ENCODE data around the gene HSDL1. TPM values are rescaled to one million over a fixed set of nuclear protein-coding genes. Genes with fewer than 3 reads are reported as not detected.
A peak's percentile ranks its signal among the peaks of the same experiment; 100 is the strongest.

The HSDL1 gene
- total RNA-seq, 1 donor from 2014 or later: 47.7 TPM

GRCh38 chr16:84137769-84138357 is 7.1 kb downstream of the HSDL1 start:
- H3K9me3 Mint-ChIP-seq (ENCODE audit: low read depth): no peaks in the 10 kb centered on the region
- H3K36me3 Mint-ChIP-seq (ENCODE audit: insufficient read depth): peaks cover 7% of the 10 kb centered on the region
- DNase-seq (ENCODE audit: low spot score, unreplicated experiment): no peak
- H3K27ac Mint-ChIP-seq: no peak overlapping the region
- TF ChIP-seq CTCF (IDR thresholded peaks at IDR 0.05; ENCODE audit: unreplicated experiment): no peak
- no peaks in the 10 kb centered on the region for H3K27me3 Mint-ChIP-seq
- peaks cover 24% of the 10 kb centered on the region for H3K4me1 Mint-ChIP-seq (ENCODE audit: low read depth)
- H3K4me3 Mint-ChIP-seq (ENCODE audit: low read depth): no peak overlapping the region

- peaks cover 24% of the 10 kb centered on the region for H3K4me1 Mint-ChIP-seq (ENCODE audit: low read depth)
- H3K36me3 Mint-ChIP-seq (ENCODE audit: insufficient read depth): peaks cover 7% of the 10 kb centered on the region
- H3K9me3 Mint-ChIP-seq (ENCODE audit: low read depth): no peaks in the 10 kb centered on the region
- TF ChIP-seq CTCF (IDR thresholded peaks at IDR 0.05; ENCODE audit: unreplicated experiment): no peak
- H3K4me3 Mint-ChIP-seq (ENCODE audit: low read depth): no peak overlapping the region
- peak overlapping the region; percentile 54 for H3K27ac Mint-ChIP-seq
- no peaks in the 10 kb centered on the region for H3K27me3 Mint-ChIP-seq
- no peak for DNase-seq (ENCODE audit: low spot score, unreplicated experiment)
These were observed 7.7 kb downstream of the HSDL1 start for GRCh38 chr16:84137287-84137686.

GRCh38 chr16:84136331-84137125 is 8.4 kb downstream of the HSDL1 start:
- Mint-ChIP-seq H3K4me1 (ENCODE audit: low read depth) (peaks cover 24% of the 10 kb centered on the region), H3K27ac (no peak overlapping the region)
- no peak for DNase-seq (ENCODE audit: low spot score, unreplicated experiment)

GRCh38 chr16:84132527-84133285 is 12.3 kb downstream of the HSDL1 start:
- Mint-ChIP-seq H3K9me3 (ENCODE audit: low read depth) (no peaks in the 10 kb centered on the region), H3K27me3 (no peaks in the 10 kb centered on the region), H3K4me1 (ENCODE audit: low read depth) (peaks cover 8% of the 10 kb centered on the region), H3K27ac (no peak overlapping the region), H3K36me3 (ENCODE audit: insufficient read depth) (peaks cover 17% of the 10 kb centered on the region), H3K4me3 (ENCODE audit: low read depth) (no peak overlapping the region)
- no peak for DNase-seq (ENCODE audit: low spot score, unreplicated experiment)
- TF ChIP-seq CTCF (IDR thresholded peaks at IDR 0.05; ENCODE audit: unreplicated experiment): no peak

More at GRCh38 chr16:84136331-84137125, 8.4 kb downstream of the HSDL1 start:
- TF ChIP-seq CTCF (IDR thresholded peaks at IDR 0.05; ENCODE audit: unreplicated experiment): no peak
- H3K27me3 Mint-ChIP-seq: no peaks in the 10 kb centered on the region
- peaks cover 7% of the 10 kb centered on the region for H3K36me3 Mint-ChIP-seq (ENCODE audit: insufficient read depth)
- H3K4me3 Mint-ChIP-seq (ENCODE audit: low read depth): no peak overlapping the region
- H3K9me3 Mint-ChIP-seq (ENCODE audit: low read depth): no peaks in the 10 kb centered on the region

GRCh38 chr16:84131117-84131516 is 13.9 kb downstream of the HSDL1 start:
- Mint-ChIP-seq H3K4me1 (ENCODE audit: low read depth) (no peaks in the 10 kb centered on the region), H3K36me3 (ENCODE audit: insufficient read depth) (peaks cover 21% of the 10 kb centered on the region), H3K27ac (no peak overlapping the region), H3K4me3 (ENCODE audit: low read depth) (no peak overlapping the region), H3K9me3 (ENCODE audit: low read depth) (no peaks in the 10 kb centered on the region), H3K27me3 (no peaks in the 10 kb centered on the region)
- no peak for TF ChIP-seq CTCF (IDR thresholded peaks at IDR 0.05; ENCODE audit: unreplicated experiment)
- DNase-seq (ENCODE audit: low spot score, unreplicated experiment): no peak
